NB4 (cell line): Measurements from ENCODE around the gene FAM185A.

Experiments used
- DNase-seq: peaks from one replicate; pipeline ENCODE4 v3.0.0; 2010; ENCODE audit warnings: low read depth
- H3K4me3 ChIP-seq: one replicate; pipeline ENCODE4 v1.5.1; 2011; ENCODE audit warnings: mild to moderate bottlenecking, low read depth, low read length, moderate library complexity
- MYC ChIP-seq: IDR thresholded peaks from 2 replicates; pipeline ENCODE4 v1.6.1; 2011; ENCODE audit warnings: low read depth, low read length
- POLR2A ChIP-seq: IDR thresholded peaks from 2 replicates; pipeline ENCODE4 v1.6.1; 2011; ENCODE audit warnings: mild to moderate bottlenecking; ENCODE audit not compliant: insufficient read length; ENCODE audit errors: extremely low read depth
- TF ChIP-seq, protein P1 (sequence below): IDR thresholded peaks from one replicate; pipeline ENCODE4 v1.5.1; 2012; ENCODE audit warnings: low read depth, low read length
- TF ChIP-seq, protein P2 (sequence below): IDR thresholded peaks from 2 replicates; pipeline ENCODE4 v1.6.1; 2011; ENCODE audit warnings: low read depth, low read length

FAM185A gene

DNA sequence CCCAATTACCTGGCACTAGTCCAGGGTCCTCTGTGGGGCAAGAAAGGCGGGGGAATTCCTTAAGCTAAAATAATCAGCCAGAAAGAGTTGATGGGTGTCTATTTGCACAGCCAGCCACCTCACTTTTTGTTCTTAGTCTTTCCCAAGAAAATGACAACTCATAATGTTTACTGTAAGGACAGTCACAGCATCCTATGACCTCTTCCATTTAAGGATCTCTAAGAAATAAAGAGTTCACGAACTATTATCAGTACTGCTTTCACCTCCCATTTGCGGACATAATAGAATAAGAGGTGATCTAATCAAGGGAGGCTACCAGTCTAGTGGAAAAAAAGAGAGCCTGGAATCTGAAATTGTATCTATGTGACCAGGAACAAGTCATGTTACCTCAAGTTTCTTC, 91.6 kb downstream of the FAM185A start:
- DNase-seq = no peak
- H3K4me3 ChIP-seq = no peak overlapping the region
- TF ChIP-seq MYC = no peak
- TF ChIP-seq, protein P1, sequence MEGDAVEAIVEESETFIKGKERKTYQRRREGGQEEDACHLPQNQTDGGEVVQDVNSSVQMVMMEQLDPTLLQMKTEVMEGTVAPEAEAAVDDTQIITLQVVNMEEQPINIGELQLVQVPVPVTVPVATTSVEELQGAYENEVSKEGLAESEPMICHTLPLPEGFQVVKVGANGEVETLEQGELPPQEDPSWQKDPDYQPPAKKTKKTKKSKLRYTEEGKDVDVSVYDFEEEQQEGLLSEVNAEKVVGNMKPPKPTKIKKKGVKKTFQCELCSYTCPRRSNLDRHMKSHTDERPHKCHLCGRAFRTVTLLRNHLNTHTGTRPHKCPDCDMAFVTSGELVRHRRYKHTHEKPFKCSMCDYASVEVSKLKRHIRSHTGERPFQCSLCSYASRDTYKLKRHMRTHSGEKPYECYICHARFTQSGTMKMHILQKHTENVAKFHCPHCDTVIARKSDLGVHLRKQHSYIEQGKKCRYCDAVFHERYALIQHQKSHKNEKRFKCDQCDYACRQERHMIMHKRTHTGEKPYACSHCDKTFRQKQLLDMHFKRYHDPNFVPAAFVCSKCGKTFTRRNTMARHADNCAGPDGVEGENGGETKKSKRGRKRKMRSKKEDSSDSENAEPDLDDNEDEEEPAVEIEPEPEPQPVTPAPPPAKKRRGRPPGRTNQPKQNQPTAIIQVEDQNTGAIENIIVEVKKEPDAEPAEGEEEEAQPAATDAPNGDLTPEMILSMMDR = no peak
- TF ChIP-seq POLR2A = no peak
- TF ChIP-seq, protein P2, sequence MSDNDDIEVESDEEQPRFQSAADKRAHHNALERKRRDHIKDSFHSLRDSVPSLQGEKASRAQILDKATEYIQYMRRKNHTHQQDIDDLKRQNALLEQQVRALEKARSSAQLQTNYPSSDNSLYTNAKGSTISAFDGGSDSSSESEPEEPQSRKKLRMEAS = no peak

DNA sequence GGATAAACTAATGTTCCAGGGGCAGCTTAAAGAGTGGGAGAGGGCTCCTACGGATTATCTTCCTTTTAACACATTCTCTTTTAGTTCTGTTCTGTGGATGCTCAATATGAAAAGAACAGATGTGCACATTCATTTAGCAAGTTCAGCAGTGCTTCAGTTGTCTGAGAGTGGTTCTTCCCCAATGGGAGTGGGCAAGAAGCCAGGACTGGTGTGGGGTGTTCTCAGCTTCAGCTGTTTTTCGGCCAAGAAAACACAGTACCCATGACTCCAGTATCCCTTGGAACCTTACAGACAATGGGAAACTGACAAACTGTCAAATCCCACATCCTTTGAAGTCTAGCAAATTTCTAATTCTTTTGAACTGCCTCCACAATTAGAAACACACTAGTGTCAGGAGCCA, 92.5 kb downstream of the FAM185A start:
- no peak for TF ChIP-seq POLR2A
- TF ChIP-seq, protein P1 = no peak
- TF ChIP-seq, protein P2 = no peak
- no peak for TF ChIP-seq MYC
- no peak for DNase-seq
- no peak overlapping the region for H3K4me3 ChIP-seq

DNA sequence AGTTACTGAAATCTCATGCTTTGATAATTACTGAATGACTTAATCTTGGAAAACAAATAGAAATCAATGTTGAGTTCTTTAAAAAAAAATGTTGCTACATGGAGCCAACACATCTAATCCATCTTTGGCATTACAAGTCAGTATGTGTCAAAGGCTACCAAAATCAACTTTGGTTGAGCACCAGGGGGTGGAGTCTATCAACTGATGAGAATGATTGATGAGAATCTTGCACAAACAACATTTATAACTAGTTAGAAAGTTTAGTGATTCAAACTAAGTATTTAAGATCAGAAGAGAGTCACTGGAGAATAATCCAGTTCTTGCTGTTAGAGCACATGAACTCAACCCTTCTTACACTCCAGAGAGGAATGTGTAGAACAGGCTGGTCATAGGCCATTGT, 93.5 kb downstream of the FAM185A start:
- DNase-seq = no peak
- H3K4me3 ChIP-seq = no peak overlapping the region
- TF ChIP-seq MYC = no peak
- TF ChIP-seq, protein P1 = no peak
- TF ChIP-seq, protein P2 = no peak
- TF ChIP-seq POLR2A = no peak

DNA sequence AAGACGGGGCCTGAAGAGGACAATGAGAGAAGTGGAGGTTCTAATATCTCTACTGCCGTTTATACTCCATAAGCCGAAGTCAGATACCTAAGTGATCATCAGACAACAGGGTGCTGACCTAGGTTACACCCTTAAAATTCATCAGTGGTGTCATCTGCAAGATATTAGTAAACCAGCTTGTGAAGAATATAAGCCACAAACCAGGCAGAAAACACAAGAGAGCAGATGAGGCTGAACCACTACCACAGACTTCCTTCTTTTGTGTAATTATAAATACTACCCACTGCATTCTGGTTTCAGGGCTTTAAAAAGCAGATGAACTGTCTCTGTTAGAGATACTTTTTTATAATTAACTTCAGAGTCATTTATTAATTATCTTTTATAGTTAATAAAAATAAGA, 95.1 kb downstream of the FAM185A start:
- DNase-seq = peak; percentile 61
- no peak overlapping the region for H3K4me3 ChIP-seq
- TF ChIP-seq, protein P1 = no peak
- TF ChIP-seq MYC (no peak), POLR2A (no peak)
- TF ChIP-seq, protein P2 = no peak

DNA sequence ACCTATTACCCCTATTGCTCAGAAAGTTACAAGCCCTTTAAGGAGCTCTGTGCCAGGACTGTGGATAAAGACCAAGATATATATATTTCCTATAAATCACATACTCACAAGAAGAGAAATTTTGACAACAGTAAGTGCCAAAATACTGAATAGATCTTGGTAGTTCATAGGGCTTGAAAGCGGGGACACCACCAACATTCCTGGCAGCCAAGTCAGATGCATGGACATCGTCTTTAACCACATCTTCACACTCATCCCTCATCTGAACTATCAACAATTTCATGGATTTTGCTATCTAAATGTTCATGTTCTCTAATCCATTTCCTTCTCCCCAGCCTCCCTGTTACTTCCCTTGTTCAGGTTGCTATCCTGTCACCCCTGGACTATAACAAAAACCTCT, 96.5 kb downstream of the FAM185A start:
- no peak overlapping the region for H3K4me3 ChIP-seq
- TF ChIP-seq MYC (no peak), POLR2A (no peak)
- TF ChIP-seq, protein P1 = no peak
- TF ChIP-seq, protein P2 = no peak
- DNase-seq = no peak

DNA sequence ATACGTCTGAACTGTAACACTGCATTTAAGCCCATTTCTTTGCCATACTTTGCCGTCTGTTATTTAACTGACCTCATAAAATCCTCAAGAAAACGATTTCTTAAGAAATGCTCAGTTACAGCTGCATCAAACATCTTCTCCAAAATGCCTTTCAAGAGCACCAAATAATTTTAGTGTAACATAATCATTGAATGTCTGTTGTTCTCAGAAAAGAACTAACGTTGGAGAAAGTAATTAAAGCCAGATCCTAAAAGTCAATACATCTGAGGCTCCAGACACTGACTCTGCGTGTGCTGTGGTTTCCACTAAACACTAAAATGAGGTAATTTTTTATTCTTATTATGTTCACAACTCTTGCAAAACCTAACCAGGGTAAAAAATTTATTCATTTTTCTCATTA, 100.3 kb downstream of the FAM185A start:
- TF ChIP-seq MYC = no peak
- no peak for TF ChIP-seq POLR2A
- TF ChIP-seq, protein P1 = no peak
- TF ChIP-seq, protein P2 = no peak
- DNase-seq = no peak
- no peak overlapping the region for H3K4me3 ChIP-seq
